Neutrophil (primary cell): Measurements from ENCODE around the gene COX15.

Experiments used
- H3K27ac ChIP-seq: fragments of 200-600 bp; sonication (generic); 2 replicates; pipeline ENCODE4 v1.5.1; 2016; ENCODE audit warnings: mild to moderate bottlenecking, moderate library complexity
- H3K27me3 ChIP-seq: fragments of 200-600 bp; sonication (generic); 2 replicates; pipeline ENCODE4 v1.6.0; 2016; ENCODE audit warnings: mild to moderate bottlenecking
- H3K36me3 ChIP-seq: fragments of 200-600 bp; sonication (generic); 2 replicates; pipeline ENCODE4 v1.5.1; 2017
- H3K4me1 ChIP-seq, 2 experiments: fragments of 200-600 bp in 1 of 2; sonication (generic) in 1 of 2; 1 replicate in 1 of 2; 2 replicates in 1 of 2; pipeline versions ENCODE4 v1.5.1 to v1.6.1; 2013 to 2016; ENCODE audit warnings: low read depth in 1 of 2, low read length in 1 of 2, mild to moderate bottlenecking in 1 of 2, moderate library complexity in 1 of 2; ENCODE audit not compliant: control insufficient read depth in 1 of 2, insufficient read depth in 1 of 2
- H3K4me3 ChIP-seq, 2 experiments: fragments of 200-600 bp in 1 of 2; sonication (generic) in 1 of 2; 1 replicate in 1 of 2; 2 replicates in 1 of 2; pipeline ENCODE4 v1.5.1; 2013 to 2016; ENCODE audit warnings: low read depth in 1 of 2, low read length in 1 of 2, mild to moderate bottlenecking in 1 of 2, moderate library complexity in 1 of 2
- H3K9me3 ChIP-seq: fragments of 200-600 bp; sonication (generic); 2 replicates; pipeline ENCODE4 v1.5.1; 2016
- CTCF ChIP-seq: fragments of 200-600 bp; sonication (generic); IDR thresholded peaks from 2 replicates; pipeline ENCODE4 v1.5.1; 2016; ENCODE audit warnings: antibody characterized with exemption

Gene COX15

GRCh38 chr10:99720387-99720786, 11.5 kb downstream of the COX15 start:
- Histone ChIP-seq H3K4me3 (no peak overlapping the region), H3K27me3 (no peaks in the 10 kb centered on the region), H3K27ac (no peak overlapping the region), H3K4me1 (no peaks in the 10 kb centered on the region), H3K9me3 (no peaks in the 10 kb centered on the region), H3K36me3 (peaks cover 94% of the 10 kb centered on the region)
- TF ChIP-seq CTCF, result no peak

GRCh38 chr10:99714446-99714845, 17.5 kb downstream of the COX15 start:
- H3K4me1 ChIP-seq, result peaks cover 0 to 3% of the 10 kb centered on the region in 2 experiments
- no peak overlapping the region for H3K27ac ChIP-seq
- no peaks in the 10 kb centered on the region for H3K9me3 ChIP-seq
- no peak for TF ChIP-seq CTCF
- H3K4me3 ChIP-seq, result no peak overlapping the region
- H3K36me3 ChIP-seq, result peaks cover 81% of the 10 kb centered on the region
- no peaks in the 10 kb centered on the region for H3K27me3 ChIP-seq

DNA sequence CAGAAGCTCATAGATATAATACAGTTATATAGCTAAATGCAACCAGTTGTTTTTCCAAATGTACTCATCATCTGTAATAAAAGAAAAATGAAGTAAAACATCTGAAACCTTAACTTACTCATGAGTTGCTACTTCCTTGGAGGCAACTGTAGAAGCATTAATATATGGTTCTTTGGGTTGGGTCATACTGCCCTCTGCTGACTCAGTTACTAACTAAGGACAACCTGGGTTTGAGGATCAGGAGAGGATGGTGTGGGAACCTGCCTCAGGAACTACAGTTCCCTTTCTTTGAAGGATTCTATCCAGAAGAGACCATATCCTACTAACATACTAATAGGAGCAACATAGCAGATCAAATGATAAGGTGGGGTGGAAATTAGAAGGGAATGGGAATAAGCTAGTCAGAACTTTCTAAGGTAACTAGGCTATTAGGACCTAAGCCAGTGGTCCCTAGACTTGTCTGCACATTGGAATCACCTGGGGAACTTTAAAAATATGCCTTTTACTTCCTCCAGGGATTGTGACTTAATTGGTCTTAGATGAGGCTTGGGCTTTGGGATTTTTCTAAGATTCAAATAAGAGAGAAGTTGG, 20.7 kb downstream of the COX15 start:
- TF ChIP-seq CTCF, result no peak
- no peak overlapping the region for H3K4me3 ChIP-seq
- H3K27me3 ChIP-seq, result no peaks in the 10 kb centered on the region
- peaks cover 73% of the 10 kb centered on the region for H3K36me3 ChIP-seq
- no peak overlapping the region for H3K27ac ChIP-seq
- H3K9me3 ChIP-seq, result no peaks in the 10 kb centered on the region
- peaks cover 0 to 3% of the 10 kb centered on the region in 2 experiments for H3K4me1 ChIP-seq

DNA sequence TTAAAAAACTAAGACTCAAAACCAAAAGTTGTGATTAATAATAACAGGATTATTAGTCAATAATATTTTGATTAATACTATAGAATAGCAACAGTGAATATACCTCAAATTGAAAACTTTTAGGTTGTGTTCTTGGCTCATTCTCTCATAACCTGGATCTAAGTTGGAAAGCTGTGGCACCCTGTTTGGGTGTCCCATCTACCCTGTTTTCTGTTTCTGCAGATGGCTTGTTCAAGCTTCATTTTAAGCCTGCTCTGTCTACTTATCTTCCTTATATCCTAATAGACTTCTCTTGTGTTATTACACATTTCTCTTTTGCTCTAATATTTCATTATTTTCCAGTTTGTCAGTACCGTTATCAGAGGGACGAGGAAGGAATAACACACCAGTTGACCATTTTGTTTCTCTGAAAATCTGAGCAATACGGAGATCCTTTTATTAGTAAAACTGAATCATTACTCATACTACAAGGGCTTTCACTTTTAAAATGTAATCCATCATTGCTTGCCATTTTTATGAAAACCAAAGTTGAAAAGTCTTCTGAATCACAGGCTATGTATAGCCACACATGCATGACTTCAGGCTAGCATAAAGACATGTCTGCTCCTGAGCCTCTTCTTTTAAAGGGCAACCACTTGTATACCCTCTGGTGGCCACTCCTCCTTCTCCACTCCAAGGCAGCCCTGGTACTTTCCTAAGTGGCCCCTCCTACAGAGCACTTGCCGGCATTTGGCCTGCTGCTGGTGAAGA, 22.3 kb downstream of the COX15 start:
- Histone ChIP-seq H3K27ac (no peak overlapping the region), H3K27me3 (no peaks in the 10 kb centered on the region), H3K4me3 (no peak overlapping the region), H3K36me3 (peaks cover 73% of the 10 kb centered on the region), H3K4me1 (peaks cover 0 to 3% of the 10 kb centered on the region in 2 experiments), H3K9me3 (no peaks in the 10 kb centered on the region)
- no peak for TF ChIP-seq CTCF

DNA sequence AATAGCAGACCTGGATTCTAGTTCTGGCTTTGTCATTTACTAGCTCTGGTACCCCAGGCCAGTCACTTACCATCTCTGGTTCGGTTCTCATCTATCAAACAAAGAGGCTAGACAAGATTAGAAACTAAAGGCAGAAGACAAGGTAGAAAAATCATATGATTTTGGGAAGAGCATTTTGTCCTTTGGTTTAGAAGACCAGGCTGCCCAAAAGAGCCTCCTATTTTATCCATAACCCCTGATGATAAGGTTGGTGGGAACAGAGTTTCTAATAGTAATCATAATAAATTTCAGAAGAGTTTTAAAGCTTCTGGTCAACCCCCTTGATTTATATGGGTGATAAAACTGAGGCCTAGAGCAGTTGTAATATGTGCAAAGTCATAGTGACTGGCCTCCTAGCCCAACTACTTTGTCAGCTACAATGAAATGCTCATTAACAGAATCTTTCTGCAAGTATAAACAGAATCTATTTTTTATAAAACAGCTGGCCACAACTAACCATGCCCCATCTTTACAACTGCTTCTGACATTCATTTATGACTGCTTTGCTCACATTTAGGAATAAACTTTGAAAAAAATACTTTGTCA, 23.4 kb downstream of the COX15 start:
- no peak overlapping the region for H3K27ac ChIP-seq
- peaks cover 74% of the 10 kb centered on the region for H3K36me3 ChIP-seq
- H3K4me3 ChIP-seq, result no peak overlapping the region
- no peaks in the 10 kb centered on the region for H3K27me3 ChIP-seq
- no peak for TF ChIP-seq CTCF
- no peaks in the 10 kb centered on the region for H3K9me3 ChIP-seq
- H3K4me1 ChIP-seq, result peaks cover 0 to 3% of the 10 kb centered on the region in 2 experiments
